ENCODE results near the gene BCL2. TPM values are rescaled to one million over a fixed set of nuclear protein-coding genes. Genes with fewer than 3 reads are reported as not detected.

Gene BCL2
- total and polyA plus RNA-seq, 3 experiments from 2014 or later = 29.8 to 60.5 (median 58.9) TPM

- peaks cover 83% of the 10 kb centered on the region for H3K4me1 ChIP-seq (ENCODE audit: insufficient read depth, low read length)
- H3K4me3 Mint-ChIP-seq = peak overlapping the region; percentile 72 to 89 (median 85)
- H3K4me1 Mint-ChIP-seq = peaks cover 94 to 98% (median 98%) of the 10 kb centered on the region in 3 donors
- no peaks in the 10 kb centered on the region for H3K9me3 ChIP-seq (ENCODE audit: low read length)
- H3K27me3 ChIP-seq (ENCODE audit: insufficient read depth, low read length, poor library complexity, severe bottlenecking) = no peaks in the 10 kb centered on the region
- ChIA-PET CTCF (interaction anchor here (0.9 to 4.7 kb wide), 11 partner anchors 10 to 165 kb away, joined by 3 to 43 read pairs (median 4); partner anchors contain the start of gene BCL2), POLR2A (interaction anchor here (0.7 to 2.3 kb wide), 13 partner anchors 10 to 162 kb away, joined by 3 to 21 read pairs (median 3); partner anchors contain the start of gene BCL2)
- H3K27ac Mint-ChIP-seq = peak overlapping the region; percentile 92 to 99 (median 96)
- H3K36me3 ChIP-seq (ENCODE audit: insufficient read depth, low read length) = no peaks in the 10 kb centered on the region
- H3K4me3 ChIP-seq (ENCODE audit: low read length) = peak overlapping the region; percentile 38
- no peaks in the 10 kb centered on the region for H3K27me3 Mint-ChIP-seq
- H3K36me3 Mint-ChIP-seq = peaks cover 0 to 6% (median 6%) of the 10 kb centered on the region in 3 donors
- peak overlapping the region; percentile 92 for H3K27ac ChIP-seq (ENCODE audit: low read depth, low read length)
- H3K9me3 Mint-ChIP-seq = no peaks in the 10 kb centered on the region
- DNase-seq = peak in 3 of 5 donors; percentile 62 to 74 (median 73)
These were observed 158.4 kb downstream of the BCL2 start for GRCh38 chr18:63161032-63161760.

DNA sequence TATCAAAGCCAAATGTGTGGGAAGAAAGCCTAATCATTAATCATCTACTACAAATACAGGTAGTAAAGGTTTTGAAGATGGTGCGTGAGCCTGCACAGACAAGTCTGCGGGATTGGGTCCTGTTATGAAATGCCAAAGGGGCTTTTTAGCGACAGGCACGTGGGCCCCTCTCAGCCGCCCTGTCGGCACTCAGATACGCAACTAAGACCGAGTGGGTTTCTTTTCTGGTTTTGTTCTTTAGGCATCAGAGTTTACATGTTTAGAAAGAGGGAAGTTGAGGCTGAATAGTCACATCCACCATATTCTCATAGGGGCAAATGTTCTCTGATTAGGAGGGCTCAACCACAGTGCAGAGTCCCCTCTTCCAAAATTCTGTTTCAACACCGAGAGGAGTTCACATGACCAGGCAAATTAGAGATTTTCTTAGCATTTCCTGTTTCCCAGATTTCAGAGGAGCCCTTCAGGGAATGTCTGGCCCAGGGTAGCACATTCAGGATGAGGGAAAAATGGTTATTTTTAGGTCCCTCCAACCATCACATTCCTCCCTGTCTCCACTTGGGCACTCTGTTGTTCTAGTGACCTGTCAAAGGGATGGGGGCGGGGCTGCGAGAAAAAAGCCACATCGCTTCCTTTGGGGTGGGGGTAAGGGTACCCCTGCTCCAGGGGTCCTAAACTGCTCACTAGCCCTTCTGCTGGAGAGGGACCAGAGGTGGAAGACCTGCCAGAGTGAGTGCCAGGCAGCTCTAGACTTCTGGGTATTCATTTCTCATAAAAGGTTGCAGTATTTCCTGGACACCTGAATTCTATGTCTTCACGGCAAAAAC is 159.2 kb downstream of the BCL2 start:
- H3K27me3 Mint-ChIP-seq = no peaks in the 10 kb centered on the region
- Histone ChIP-seq H3K9me3 (ENCODE audit: low read length) (no peaks in the 10 kb centered on the region), H3K36me3 (ENCODE audit: insufficient read depth, low read length) (no peaks in the 10 kb centered on the region), H3K27me3 (ENCODE audit: insufficient read depth, low read length, poor library complexity, severe bottlenecking) (no peaks in the 10 kb centered on the region), H3K27ac (ENCODE audit: low read depth, low read length) (peak overlapping the region; percentile 92), H3K4me1 (ENCODE audit: insufficient read depth, low read length) (peaks cover 91% of the 10 kb centered on the region), H3K4me3 (ENCODE audit: low read length) (peak overlapping the region; percentile 38)
- H3K9me3 Mint-ChIP-seq = no peaks in the 10 kb centered on the region
- H3K4me3 Mint-ChIP-seq = peak overlapping the region; percentile 72 to 89 (median 85)
- POLR2A ChIA-PET = interaction anchor here (0.8 to 3.8 kb wide), 6 partner anchors 22 to 158 kb away, joined by 3 to 21 read pairs (median 4); partner anchors contain the start of gene BCL2
- DNase-seq = peak in 3 of 5 donors; percentile 17 to 60 (median 30)
- peaks cover 0 to 6% (median 3%) of the 10 kb centered on the region in 3 donors for H3K36me3 Mint-ChIP-seq
- CTCF ChIA-PET = interaction anchor here (1.1 to 13.8 kb wide), 5 partner anchors 9 to 158 kb away, joined by 3 to 144 read pairs (median 4); partner anchors contain the start of gene BCL2
- peak overlapping the region; percentile 92 to 99 (median 96) for H3K27ac Mint-ChIP-seq
- peaks cover 96 to 98% (median 98%) of the 10 kb centered on the region in 3 donors for H3K4me1 Mint-ChIP-seq

DNA sequence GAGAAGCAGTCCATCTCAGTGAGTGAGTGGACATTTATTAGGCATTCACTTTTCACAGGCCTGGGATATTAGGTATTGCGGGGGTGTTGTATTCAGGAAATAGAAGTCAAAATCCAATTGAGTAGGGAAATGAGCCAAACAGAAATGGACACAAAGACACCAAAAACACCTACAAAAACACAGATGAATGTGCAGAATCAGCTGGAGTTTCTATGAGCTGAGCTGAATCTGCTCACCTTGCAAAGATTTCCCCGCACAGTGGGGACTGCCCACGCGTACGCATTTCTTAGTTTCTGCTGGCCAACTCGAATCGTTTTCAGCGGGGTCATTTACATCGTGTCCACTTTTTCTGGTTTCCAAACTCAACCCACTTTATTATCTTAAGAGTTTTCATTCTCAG is 160.0 kb downstream of the BCL2 start:
- no peaks in the 10 kb centered on the region for H3K9me3 Mint-ChIP-seq
- no peak for DNase-seq

GRCh38 chr18:63158676-63159291 is 160.8 kb downstream of the BCL2 start:
- H3K9me3 Mint-ChIP-seq = no peaks in the 10 kb centered on the region
- peaks cover 99 to 100% (median 100%) of the 10 kb centered on the region in 3 donors for H3K4me1 Mint-ChIP-seq

More for the DNA sequence above, 160.0 kb downstream of the BCL2 start:
- CTCF ChIA-PET = interaction anchor here (13.8 kb wide), 1 partner anchor 159 kb away, joined by 144 read pairs; the partner anchor contains the start of gene BCL2
- no peaks in the 10 kb centered on the region for H3K9me3 ChIP-seq (ENCODE audit: low read length)
- no peaks in the 10 kb centered on the region for H3K36me3 ChIP-seq (ENCODE audit: insufficient read depth, low read length)
- peak overlapping the region; percentile 92 to 99 (median 96) for H3K27ac Mint-ChIP-seq
- peak overlapping the region; percentile 72 to 89 (median 85) for H3K4me3 Mint-ChIP-seq
- peak overlapping the region; percentile 92 for H3K27ac ChIP-seq (ENCODE audit: low read depth, low read length)
- H3K36me3 Mint-ChIP-seq = peaks cover 0 to 4% (median 3%) of the 10 kb centered on the region in 3 donors
- H3K27me3 Mint-ChIP-seq = no peaks in the 10 kb centered on the region
- H3K4me1 ChIP-seq (ENCODE audit: insufficient read depth, low read length) = peaks cover 99% of the 10 kb centered on the region
- H3K4me1 Mint-ChIP-seq = peaks cover 99 to 100% (median 100%) of the 10 kb centered on the region in 3 donors
- peak overlapping the region; percentile 28 for H3K4me3 ChIP-seq (ENCODE audit: low read length)
- POLR2A ChIA-PET = interaction anchor here (3.8 kb wide), 1 partner anchor 159 kb away, joined by 12 read pairs; the partner anchor contains the start of gene BCL2
- H3K27me3 ChIP-seq (ENCODE audit: insufficient read depth, low read length, poor library complexity, severe bottlenecking) = no peaks in the 10 kb centered on the region

DNA sequence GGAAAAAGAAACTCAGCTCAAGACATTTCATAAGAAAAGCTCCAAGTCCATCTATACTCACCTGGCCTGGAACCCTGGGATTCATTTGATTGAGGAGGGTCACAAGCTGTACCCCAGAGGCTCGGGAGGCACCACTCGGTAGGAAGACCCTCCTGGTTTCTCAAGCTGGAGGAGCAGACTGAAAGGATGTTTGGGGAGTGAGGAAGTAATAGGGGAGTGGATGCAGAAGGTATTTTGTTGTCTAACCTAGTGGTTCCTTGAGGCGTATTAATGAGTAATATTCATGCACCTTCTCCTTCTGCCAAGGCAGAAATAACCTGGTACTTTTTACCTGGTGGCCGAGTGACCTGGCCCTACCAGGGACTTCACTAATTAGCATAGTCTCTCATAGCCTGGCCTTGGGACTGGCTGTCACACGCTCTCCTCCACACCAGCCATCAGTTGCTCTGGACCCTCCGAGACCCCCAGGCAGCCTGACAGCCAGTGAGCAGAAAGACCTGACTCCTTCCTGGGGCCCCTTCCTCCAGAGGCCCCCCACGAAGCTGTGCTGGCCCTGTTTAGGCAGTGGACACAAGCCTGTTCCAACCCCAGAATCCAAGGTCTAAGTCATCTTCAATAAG is 161.4 kb downstream of the BCL2 start:
- peak overlapping the region; percentile 77 to 92 (median 85) for H3K4me3 Mint-ChIP-seq
- ChIA-PET CTCF (interaction anchor here (0.8 to 13.8 kb wide), 7 partner anchors 8 to 160 kb away, joined by 3 to 144 read pairs (median 6); partner anchors contain the start of gene BCL2), POLR2A (interaction anchor here (0.7 to 3.8 kb wide), 2 partner anchors 37 to 160 kb away, joined by 4 to 12 read pairs; partner anchors contain the start of gene BCL2)
- peaks cover 99 to 100% (median 100%) of the 10 kb centered on the region in 3 donors for H3K4me1 Mint-ChIP-seq
- peak overlapping the region; percentile 92 to 99 (median 96) for H3K27ac Mint-ChIP-seq
- DNase-seq = no peak
- no peaks in the 10 kb centered on the region for H3K9me3 ChIP-seq (ENCODE audit: low read length)
- H3K9me3 Mint-ChIP-seq = no peaks in the 10 kb centered on the region
- H3K36me3 Mint-ChIP-seq = peaks cover 0 to 4% (median 3%) of the 10 kb centered on the region in 3 donors
- no peaks in the 10 kb centered on the region for H3K36me3 ChIP-seq (ENCODE audit: insufficient read depth, low read length)
- peak overlapping the region; percentile 69 for H3K4me3 ChIP-seq (ENCODE audit: low read length)
- H3K27ac ChIP-seq (ENCODE audit: low read depth, low read length) = peak overlapping the region; percentile 51
- H3K4me1 ChIP-seq (ENCODE audit: insufficient read depth, low read length) = peaks cover 99% of the 10 kb centered on the region
- no peaks in the 10 kb centered on the region for H3K27me3 ChIP-seq (ENCODE audit: insufficient read depth, low read length, poor library complexity, severe bottlenecking)
- no peaks in the 10 kb centered on the region for H3K27me3 Mint-ChIP-seq

More at GRCh38 chr18:63158676-63159291, 160.8 kb downstream of the BCL2 start:
- H3K27me3 ChIP-seq (ENCODE audit: insufficient read depth, low read length, poor library complexity, severe bottlenecking) = no peaks in the 10 kb centered on the region
- no peaks in the 10 kb centered on the region for H3K36me3 ChIP-seq (ENCODE audit: insufficient read depth, low read length)
- DNase-seq = no peak
- Mint-ChIP-seq H3K36me3 (peaks cover 0 to 4% (median 3%) of the 10 kb centered on the region in 3 donors), H3K27me3 (no peaks in the 10 kb centered on the region), H3K27ac (peak overlapping the region; percentile 92 to 99 (median 96)), H3K4me3 (peak overlapping the region; percentile 77 to 92 (median 85))
- CTCF ChIA-PET = interaction anchor here (1.3 to 13.8 kb wide), 4 partner anchors 14 to 160 kb away, joined by 4 to 144 read pairs (median 8); partner anchors contain the start of gene BCL2
- H3K4me3 ChIP-seq (ENCODE audit: low read length) = peak overlapping the region; percentile 28
- H3K4me1 ChIP-seq (ENCODE audit: insufficient read depth, low read length) = peaks cover 99% of the 10 kb centered on the region
- POLR2A ChIA-PET = interaction anchor here (3.8 kb wide), 1 partner anchor 160 kb away, joined by 12 read pairs; the partner anchor contains the start of gene BCL2
- H3K27ac ChIP-seq (ENCODE audit: low read depth, low read length) = no peak overlapping the region
- no peaks in the 10 kb centered on the region for H3K9me3 ChIP-seq (ENCODE audit: low read length)

GRCh38 chr18:63157293-63158011 is 162.1 kb downstream of the BCL2 start:
- Mint-ChIP-seq H3K27me3 (no peaks in the 10 kb centered on the region), H3K4me1 (peaks cover 99 to 100% (median 100%) of the 10 kb centered on the region in 3 donors), H3K9me3 (no peaks in the 10 kb centered on the region), H3K4me3 (peak overlapping the region; percentile 77 to 92 (median 85)), H3K27ac (peak overlapping the region; percentile 92 to 99 (median 96)), H3K36me3 (peaks cover 0 to 4% (median 3%) of the 10 kb centered on the region in 3 donors)
- peak overlapping the region; percentile 69 for H3K4me3 ChIP-seq (ENCODE audit: low read length)
- ChIA-PET POLR2A (interaction anchor here (0.7 to 3.8 kb wide), 3 partner anchors 19 to 161 kb away, joined by 4 to 12 read pairs (median 4); partner anchors contain the start of gene BCL2), CTCF (interaction anchor here (0.8 to 13.8 kb wide), 7 partner anchors 8 to 161 kb away, joined by 3 to 144 read pairs (median 6); partner anchors contain the start of gene BCL2)
- peak in 2 of 5 donors; percentile 38 to 53 for DNase-seq
- peaks cover 99% of the 10 kb centered on the region for H3K4me1 ChIP-seq (ENCODE audit: insufficient read depth, low read length)
- peak overlapping the region; percentile 51 for H3K27ac ChIP-seq (ENCODE audit: low read depth, low read length)
- H3K36me3 ChIP-seq (ENCODE audit: insufficient read depth, low read length) = no peaks in the 10 kb centered on the region
- H3K9me3 ChIP-seq (ENCODE audit: low read length) = no peaks in the 10 kb centered on the region
- H3K27me3 ChIP-seq (ENCODE audit: insufficient read depth, low read length, poor library complexity, severe bottlenecking) = no peaks in the 10 kb centered on the region

Data from CD8-positive, alpha-beta memory T cell (primary cell).